T-helper 2 cell treated with Interferon-gamma antibody and Interleukin-4, amounts not matched to agents 5 μg/mL and 100 μg/mL, for 36 hours (primary cell): ENCODE results near the gene B2M.
"Not testable (repeated sequence)": the region's sequence is repeated elsewhere in the genome, so short reads cannot be mapped to it uniquely, and the experiment has no call there.

Experiments
- DNase-seq: peaks from one replicate; pipeline ENCODE4 v3.0.0; 2021; ENCODE audit warnings: low spot score
- H3K27ac Mint-ChIP-seq: one replicate; pipeline ENCODE4 v1.8.0; 2021; ENCODE audit warnings: mild to moderate bottlenecking, mixed read lengths
- H3K27me3 Mint-ChIP-seq: one replicate; pipeline ENCODE4 v1.8.0; 2021; ENCODE audit warnings: low read depth, mixed read lengths
- H3K36me3 Mint-ChIP-seq: one replicate; pipeline ENCODE4 v1.8.0; 2021; ENCODE audit warnings: low read depth, mixed read lengths
- H3K4me1 Mint-ChIP-seq: one replicate; pipeline ENCODE4 v1.8.0; 2021; ENCODE audit warnings: low read depth, mixed read lengths
- H3K4me3 Mint-ChIP-seq: one replicate; pipeline ENCODE4 v1.8.0; 2022; ENCODE audit warnings: mild to moderate bottlenecking, moderate library complexity, mixed read lengths
- H3K9me3 Mint-ChIP-seq: one replicate; pipeline ENCODE4 v1.8.0; 2021; ENCODE audit warnings: mixed read lengths

The B2M gene

DNA sequence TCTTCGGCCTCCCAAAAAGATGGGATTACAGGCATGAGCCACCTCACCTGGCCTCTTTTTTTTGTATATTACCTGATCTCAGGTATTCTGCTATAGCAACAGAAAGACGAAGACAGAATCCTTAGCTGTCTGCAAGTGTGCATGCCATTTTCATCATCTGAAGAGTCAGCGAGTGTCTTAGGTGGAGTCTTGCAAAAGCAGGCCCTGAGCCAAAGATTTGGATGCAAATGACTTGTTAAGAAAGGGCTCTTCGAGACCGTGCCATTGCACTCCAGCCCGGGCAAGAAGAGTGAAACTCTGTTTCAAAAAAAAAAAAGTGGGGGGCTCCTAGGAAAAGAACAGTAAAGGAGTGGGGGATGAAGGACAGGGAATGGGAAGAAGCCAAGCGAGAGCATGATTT, 14.8 kb downstream of the B2M start:
- DNase-seq: no peak
- Mint-ChIP-seq H3K36me3 (peaks cover 18% of the 10 kb centered on the region), H3K4me1 (peaks cover 55% of the 10 kb centered on the region), H3K9me3 (no peaks in the 10 kb centered on the region), H3K27me3 (no peaks in the 10 kb centered on the region), H3K4me3 (peak overlapping the region; percentile 95), H3K27ac (peak overlapping the region; percentile 100)

DNA sequence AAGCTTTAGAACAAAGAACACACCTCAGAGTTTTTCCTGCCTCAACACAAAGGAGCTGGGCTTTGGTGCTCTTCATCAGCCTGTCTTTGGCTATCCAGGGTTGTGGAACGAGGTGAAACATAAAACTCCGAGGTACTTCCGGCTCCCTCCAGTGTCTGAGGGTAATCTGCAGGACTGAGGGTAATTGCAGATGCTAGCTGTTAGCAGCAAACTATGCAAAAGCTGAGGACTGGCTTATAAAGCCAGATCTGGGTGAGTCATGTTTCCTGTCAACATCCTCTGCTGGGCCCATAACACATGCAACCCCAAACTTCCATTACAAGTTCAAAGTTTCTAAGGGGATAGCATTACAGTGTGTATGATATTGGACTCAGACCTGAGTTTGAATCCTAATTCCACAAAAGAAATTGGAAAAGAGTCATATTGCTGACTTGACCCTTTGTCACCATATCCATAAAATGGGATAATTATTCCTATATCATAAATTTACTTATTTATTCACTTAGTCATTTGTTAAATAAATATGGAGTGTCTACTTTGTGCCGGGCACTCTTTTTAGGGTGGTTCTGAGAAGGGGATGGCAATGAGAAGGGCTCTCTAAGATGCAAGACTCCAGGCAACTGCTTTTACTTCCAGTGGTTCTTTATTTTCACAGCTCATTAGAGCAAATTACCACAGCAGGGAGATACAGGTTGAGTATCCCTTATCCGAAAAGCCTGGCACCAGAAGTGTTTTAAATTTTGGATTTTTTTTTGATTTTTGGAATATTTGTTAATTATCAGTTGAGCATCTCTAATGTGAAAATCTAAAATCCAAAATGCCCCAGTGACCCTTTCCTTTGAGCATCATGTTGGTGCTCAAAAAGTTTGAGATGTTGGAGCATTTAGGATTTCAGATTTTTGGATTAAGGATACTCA, 15.5 kb downstream of the B2M start:
- peak overlapping the region; percentile 100 for H3K27ac Mint-ChIP-seq
- DNase-seq: peak; percentile 82
- peaks cover 57% of the 10 kb centered on the region for H3K4me1 Mint-ChIP-seq
- H3K36me3 Mint-ChIP-seq: peaks cover 20% of the 10 kb centered on the region
- no peaks in the 10 kb centered on the region for H3K27me3 Mint-ChIP-seq
- H3K9me3 Mint-ChIP-seq: no peaks in the 10 kb centered on the region
- H3K4me3 Mint-ChIP-seq: peak overlapping the region; percentile 95

DNA sequence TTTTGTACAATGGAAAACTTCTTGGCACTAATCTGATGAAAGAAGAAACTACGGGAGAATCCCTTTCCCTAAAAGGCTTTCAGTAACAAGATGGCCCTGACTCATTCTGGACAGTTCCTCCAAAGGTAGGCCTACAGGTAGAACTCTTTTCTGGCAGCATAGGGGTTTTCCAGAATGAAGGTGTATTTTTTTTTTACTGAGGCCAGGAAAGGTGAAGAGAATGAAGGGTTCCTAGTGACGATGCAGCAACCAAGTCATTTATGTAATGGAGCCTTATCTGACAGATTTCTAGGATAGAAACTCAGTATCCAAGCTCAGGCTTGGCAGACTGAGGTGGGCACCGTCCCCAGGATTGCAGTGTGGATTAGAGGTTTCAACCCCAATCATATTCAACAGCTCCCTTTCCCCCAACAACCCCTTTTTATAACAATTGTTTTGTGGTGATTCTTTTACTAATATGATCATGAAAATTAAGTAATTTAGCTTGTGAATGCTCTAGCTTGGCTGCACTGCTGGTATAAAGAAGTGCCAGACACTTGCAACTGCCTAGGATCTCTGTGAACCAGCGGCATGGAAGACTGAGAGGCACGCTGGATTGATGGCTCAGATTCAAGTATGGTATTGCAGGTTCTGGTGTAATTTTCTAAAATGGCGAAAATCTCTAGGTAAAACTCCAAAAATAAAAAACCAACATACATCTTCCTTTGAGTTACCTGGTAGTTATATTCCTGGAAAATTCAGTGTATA, 16.3 kb downstream of the B2M start:
- Mint-ChIP-seq H3K36me3 (peaks cover 26% of the 10 kb centered on the region), H3K27ac (peak overlapping the region; percentile 100), H3K4me1 (peaks cover 56% of the 10 kb centered on the region), H3K27me3 (no peaks in the 10 kb centered on the region), H3K4me3 (peak overlapping the region; percentile 95), H3K9me3 (no peaks in the 10 kb centered on the region)
- DNase-seq: no peak

DNA sequence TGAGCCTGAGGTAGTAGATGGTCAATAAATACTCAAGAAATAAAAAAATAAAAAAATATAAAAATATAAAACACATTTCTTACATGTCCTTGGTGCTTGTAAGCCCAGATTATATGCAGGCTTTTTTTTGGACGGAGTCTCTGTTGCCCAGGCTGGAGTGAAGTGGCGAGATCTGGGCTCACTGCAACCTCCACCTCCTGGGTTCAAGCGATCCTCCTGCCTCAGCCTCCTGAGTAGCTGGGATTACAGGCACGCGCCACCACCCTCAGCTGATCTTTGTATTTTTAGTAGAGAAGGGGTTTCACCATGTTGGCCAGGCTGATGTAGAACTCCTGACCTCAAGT, 16.9 kb downstream of the B2M start:
- peak overlapping the region; percentile 98 for H3K4me3 Mint-ChIP-seq
- peaks cover 26% of the 10 kb centered on the region for H3K36me3 Mint-ChIP-seq
- not testable (repeated sequence) for H3K9me3 Mint-ChIP-seq, DNase-seq, H3K27me3 Mint-ChIP-seq
- peak overlapping the region; percentile 100 for H3K27ac Mint-ChIP-seq
- H3K4me1 Mint-ChIP-seq: peaks cover 56% of the 10 kb centered on the region

GRCh38 chr15:44728576-44729407, 17.5 kb downstream of the B2M start:
- DNase-seq: peak; percentile 97
- peak overlapping the region; percentile 98 for H3K4me3 Mint-ChIP-seq
- H3K36me3 Mint-ChIP-seq: peaks cover 29% of the 10 kb centered on the region
- peaks cover 60% of the 10 kb centered on the region for H3K4me1 Mint-ChIP-seq
- peak overlapping the region; percentile 100 for H3K27ac Mint-ChIP-seq
- no peaks in the 10 kb centered on the region for H3K9me3 Mint-ChIP-seq
- no peaks in the 10 kb centered on the region for H3K27me3 Mint-ChIP-seq

DNA sequence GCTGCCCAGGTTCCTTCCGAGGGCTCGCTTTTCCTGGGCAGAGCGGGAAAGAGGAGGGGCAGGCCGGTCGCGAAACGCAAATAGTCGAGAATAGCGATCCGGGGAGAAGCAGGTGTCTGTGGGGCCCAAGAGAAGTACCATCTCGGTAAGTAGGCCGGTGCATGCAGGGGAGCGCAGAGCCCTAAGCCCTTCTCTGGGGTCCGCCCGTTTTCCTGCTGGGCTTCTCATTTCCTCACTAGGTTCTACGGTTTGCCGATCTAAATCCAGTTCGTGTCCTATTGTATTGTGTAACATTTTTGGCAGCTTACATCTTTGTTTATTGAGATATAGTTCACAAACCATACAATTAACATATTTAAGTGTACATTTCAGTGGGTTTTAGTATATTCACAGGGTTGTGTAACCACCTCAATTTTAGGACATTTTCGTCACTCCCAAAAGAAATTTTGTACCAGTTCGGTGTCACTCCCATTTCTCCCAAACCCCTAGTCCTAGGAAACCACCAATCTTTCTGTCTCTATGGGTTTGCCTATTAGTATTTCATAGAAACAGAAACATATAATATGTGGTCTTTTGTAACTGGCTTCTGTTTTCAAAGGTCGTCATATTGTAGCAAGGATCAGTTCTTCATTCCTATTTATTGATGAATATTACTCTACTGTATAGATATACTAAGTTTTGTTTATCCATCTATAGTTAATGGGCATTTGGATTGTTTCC, 18.3 kb downstream of the B2M start:
- no peak for DNase-seq
- H3K27me3 Mint-ChIP-seq: no peaks in the 10 kb centered on the region
- H3K36me3 Mint-ChIP-seq: peaks cover 29% of the 10 kb centered on the region
- peaks cover 58% of the 10 kb centered on the region for H3K4me1 Mint-ChIP-seq
- H3K4me3 Mint-ChIP-seq: peak overlapping the region; percentile 98
- no peaks in the 10 kb centered on the region for H3K9me3 Mint-ChIP-seq
- peak overlapping the region; percentile 100 for H3K27ac Mint-ChIP-seq

DNA sequence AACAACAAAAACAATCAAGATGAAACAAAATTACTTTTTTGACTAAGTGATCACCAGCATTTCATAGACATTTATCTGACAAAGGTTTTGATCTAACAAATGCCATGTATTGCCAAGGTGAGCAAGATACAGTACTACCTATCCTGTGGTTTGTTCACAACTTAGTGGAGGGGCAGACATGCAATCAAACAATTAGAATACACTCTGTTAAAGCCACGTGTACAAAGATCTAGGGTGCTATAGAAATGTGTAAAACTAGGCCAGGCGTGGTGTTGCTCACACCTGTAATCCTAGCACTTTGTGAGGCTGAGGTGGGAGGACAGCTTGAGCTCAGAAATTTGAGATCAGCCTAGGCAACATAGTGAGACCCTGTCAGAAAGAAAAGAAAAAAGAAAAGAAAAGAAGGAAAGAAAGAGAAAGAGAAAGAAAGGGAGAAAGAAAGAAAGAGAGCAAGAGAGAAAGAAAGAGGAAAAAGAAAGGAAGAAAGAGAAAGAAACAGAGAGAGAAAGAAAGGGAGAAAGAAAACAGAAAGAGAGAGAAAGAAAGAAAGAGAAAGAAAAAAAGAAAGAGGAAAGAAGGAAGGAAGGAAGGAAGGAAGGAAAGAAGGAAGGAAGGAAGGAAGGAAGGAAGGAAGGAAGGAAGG, 23.6 kb downstream of the B2M start:
- Mint-ChIP-seq H3K36me3 (peaks cover 26% of the 10 kb centered on the region), H3K9me3 (no peaks in the 10 kb centered on the region), H3K4me3 (peak overlapping the region; percentile 86), H3K27me3 (no peaks in the 10 kb centered on the region), H3K27ac (peak overlapping the region; percentile 94), H3K4me1 (peaks cover 60% of the 10 kb centered on the region)
- DNase-seq: no peak

GRCh38 chr15:44735482-44736180, 24.3 kb downstream of the B2M start:
- Mint-ChIP-seq H3K27ac (peak overlapping the region; percentile 94), H3K27me3 (no peaks in the 10 kb centered on the region), H3K4me3 (peak overlapping the region; percentile 86), H3K9me3 (no peaks in the 10 kb centered on the region), H3K4me1 (peaks cover 59% of the 10 kb centered on the region), H3K36me3 (peaks cover 25% of the 10 kb centered on the region)
- peak; percentile 67 for DNase-seq

DNA sequence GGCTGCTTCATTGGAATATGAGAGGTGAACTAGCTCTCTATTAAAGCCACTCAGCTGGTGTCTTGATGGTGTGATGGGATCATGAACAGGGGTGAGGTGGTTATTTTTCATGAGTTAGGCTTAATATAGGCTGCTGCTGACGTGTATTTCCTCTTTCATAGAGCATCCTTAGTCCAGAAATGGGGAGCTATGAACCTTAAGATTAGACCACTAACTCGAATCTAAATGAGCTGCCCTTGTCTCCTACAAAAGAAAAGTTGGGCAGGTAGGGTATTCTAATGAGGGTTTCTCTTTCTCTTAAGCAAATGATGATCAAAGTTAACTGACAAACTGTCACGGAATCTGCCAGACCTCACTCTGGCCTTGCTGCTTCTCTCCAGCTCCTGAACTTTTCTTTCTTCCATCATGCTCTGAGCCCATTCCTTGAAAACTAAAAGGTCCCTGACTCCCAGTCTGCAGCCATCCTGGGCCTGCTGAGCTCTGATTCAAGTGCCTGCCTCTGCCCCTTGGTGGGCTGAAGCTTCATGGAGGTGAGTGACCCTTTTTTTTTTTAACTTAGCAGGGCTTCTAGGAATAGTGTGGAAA, 25.0 kb downstream of the B2M start, which contains the start of gene TRIM69:
Gene TRIM69, plus strand, starts transcription at position 348 of the 585 bp plus-strand sequence. Its CDS starts 177 bp downstream, at position 525.
- H3K36me3 Mint-ChIP-seq: peaks cover 24% of the 10 kb centered on the region
- peak within 1 kb of the TSS; percentile 86 for H3K4me3 Mint-ChIP-seq
- no peaks in the 10 kb centered on the region for H3K27me3 Mint-ChIP-seq
- peak within 1 kb of the TSS; percentile 94 for H3K27ac Mint-ChIP-seq
- H3K9me3 Mint-ChIP-seq: no peaks in the 10 kb centered on the region
- peaks cover 57% of the 10 kb centered on the region for H3K4me1 Mint-ChIP-seq
- DNase-seq: no peak

- H3K4me1 Mint-ChIP-seq: peaks cover 44% of the 10 kb centered on the region
- no peak for DNase-seq
- H3K27me3 Mint-ChIP-seq: no peaks in the 10 kb centered on the region
- H3K27ac Mint-ChIP-seq: peak overlapping the region; percentile 55
- peak overlapping the region; percentile 46 for H3K4me3 Mint-ChIP-seq
- peaks cover 3% of the 10 kb centered on the region for H3K9me3 Mint-ChIP-seq
- H3K36me3 Mint-ChIP-seq: peaks cover 11% of the 10 kb centered on the region
These were observed 27.1 kb downstream of the B2M start for GRCh38 chr15:44738340-44738984.

DNA sequence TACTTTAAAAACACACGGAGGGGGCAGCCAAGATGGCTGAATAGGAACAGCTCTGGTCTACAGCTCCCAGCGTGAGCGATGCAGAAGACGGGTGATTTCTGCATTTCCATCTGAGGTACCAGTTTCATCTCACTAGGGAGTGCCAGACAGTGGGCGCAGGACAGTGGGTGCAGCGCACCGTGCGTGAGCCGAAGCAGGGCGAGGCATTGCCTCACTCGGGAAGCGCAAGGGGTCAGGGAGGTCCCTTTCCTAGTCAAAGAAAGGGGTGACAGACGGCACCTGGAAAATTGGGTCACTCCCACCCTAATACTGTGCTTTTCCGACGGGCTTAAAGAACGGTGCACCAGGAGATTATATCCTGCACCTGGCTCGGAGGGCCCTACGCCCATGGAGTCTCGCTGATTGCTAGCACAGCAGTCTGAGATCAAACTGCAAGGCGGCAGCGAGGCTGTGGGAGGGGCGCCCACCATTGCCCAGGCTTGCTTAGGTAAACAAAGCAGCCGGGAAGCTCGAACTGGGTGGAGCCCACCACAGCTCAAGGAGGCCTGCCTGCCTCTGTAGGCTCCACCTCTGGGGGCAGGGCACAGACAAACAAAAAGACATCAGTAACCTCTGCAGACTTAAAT, 28.0 kb downstream of the B2M start:
- not testable (repeated sequence) for H3K27me3 Mint-ChIP-seq, H3K27ac Mint-ChIP-seq, DNase-seq, H3K36me3 Mint-ChIP-seq, H3K9me3 Mint-ChIP-seq
- Mint-ChIP-seq H3K4me3 (peak overlapping the region; percentile 9), H3K4me1 (peaks cover 39% of the 10 kb centered on the region)
